Epithelial cell of proximal tubule (primary cell): Measurements from ENCODE around the gene PNRC2. TPM values are rescaled to one million over a fixed set of nuclear protein-coding genes. Genes with fewer than 3 reads are reported as not detected.
A peak's percentile ranks its signal among the peaks of the same experiment; 100 is the strongest.

Experiments used
- DNase-seq: peaks from one replicate; pipeline ENCODE4 v3.0.0-alpha.2; 2011; ENCODE audit warnings: low read depth
- H3K4me3 ChIP-seq: 2 replicates; pipeline ENCODE4 v1.5.1; 2011; ENCODE audit warnings: low read depth, mild to moderate bottlenecking, low read length
- total RNA-seq: library from RNA; depleted of rRNA; stranded (reverse); fragments of >200 nt; gene quantifications from 2 replicates; pipeline ENCODE4 v1.2.3, GENCODE V29; 2015
- TF ChIP-seq, protein P1 (sequence below): conservative IDR thresholded peaks from 2 replicates; pipeline ENCODE4 v1.5.1; 2012; ENCODE audit warnings: low read depth, mild to moderate bottlenecking, low read length

Gene PNRC2, protein sequence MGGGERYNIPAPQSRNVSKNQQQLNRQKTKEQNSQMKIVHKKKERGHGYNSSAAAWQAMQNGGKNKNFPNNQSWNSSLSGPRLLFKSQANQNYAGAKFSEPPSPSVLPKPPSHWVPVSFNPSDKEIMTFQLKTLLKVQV
- total RNA-seq: 92.1 and 100 TPM in 2 replicates

DNA sequence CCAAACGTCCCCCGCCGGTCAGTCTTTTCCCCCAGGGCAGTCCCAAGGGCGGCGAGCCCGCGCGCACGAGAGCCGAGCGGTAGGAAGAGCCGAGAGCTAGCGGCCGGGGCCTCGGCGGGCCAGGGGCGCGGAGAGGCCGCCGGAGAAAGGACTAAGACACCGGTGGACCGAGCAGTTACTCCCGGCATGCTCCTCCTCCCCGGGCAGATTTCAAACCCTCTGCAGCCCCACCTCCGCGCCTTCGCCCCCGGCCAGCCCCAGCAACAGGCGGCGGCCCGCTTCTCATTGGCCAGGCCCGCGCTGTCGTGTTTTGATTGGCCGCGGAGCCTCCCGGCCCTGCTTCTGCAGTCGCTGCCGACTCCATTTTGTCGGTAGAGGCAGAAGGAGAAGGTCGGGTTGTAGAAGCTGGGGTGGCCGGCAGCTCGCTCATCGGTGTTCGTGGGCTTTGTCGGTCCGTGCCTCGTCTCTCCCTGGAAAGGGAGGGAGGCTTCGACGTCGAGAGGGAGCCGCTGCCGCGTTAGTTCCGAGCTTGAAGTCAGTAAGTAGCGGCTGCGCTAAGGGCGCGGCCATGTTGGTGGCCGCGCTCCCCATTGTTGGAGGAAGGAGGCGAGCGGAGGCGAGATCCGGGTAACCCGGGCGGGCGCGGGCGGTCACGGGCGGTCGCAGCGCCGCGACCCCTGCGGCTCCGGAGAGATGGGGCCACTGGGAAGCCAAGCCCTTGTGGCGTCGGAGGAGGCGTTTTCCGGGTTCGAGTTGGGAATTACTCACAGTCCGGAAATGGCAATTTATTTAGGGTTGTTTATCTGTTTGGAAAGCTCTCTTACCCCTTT is at the start of gene PNRC2:
Gene PNRC2 (plus strand): TSS at position 368 of the 830 bp plus-strand sequence. CDS start 1,630 bp downstream, outside the sequence.
- peak within 1 kb of the TSS; percentile 79 for H3K4me3 ChIP-seq
- DNase-seq: no peak
- TF ChIP-seq, protein P1, sequence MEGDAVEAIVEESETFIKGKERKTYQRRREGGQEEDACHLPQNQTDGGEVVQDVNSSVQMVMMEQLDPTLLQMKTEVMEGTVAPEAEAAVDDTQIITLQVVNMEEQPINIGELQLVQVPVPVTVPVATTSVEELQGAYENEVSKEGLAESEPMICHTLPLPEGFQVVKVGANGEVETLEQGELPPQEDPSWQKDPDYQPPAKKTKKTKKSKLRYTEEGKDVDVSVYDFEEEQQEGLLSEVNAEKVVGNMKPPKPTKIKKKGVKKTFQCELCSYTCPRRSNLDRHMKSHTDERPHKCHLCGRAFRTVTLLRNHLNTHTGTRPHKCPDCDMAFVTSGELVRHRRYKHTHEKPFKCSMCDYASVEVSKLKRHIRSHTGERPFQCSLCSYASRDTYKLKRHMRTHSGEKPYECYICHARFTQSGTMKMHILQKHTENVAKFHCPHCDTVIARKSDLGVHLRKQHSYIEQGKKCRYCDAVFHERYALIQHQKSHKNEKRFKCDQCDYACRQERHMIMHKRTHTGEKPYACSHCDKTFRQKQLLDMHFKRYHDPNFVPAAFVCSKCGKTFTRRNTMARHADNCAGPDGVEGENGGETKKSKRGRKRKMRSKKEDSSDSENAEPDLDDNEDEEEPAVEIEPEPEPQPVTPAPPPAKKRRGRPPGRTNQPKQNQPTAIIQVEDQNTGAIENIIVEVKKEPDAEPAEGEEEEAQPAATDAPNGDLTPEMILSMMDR: no peak

DNA sequence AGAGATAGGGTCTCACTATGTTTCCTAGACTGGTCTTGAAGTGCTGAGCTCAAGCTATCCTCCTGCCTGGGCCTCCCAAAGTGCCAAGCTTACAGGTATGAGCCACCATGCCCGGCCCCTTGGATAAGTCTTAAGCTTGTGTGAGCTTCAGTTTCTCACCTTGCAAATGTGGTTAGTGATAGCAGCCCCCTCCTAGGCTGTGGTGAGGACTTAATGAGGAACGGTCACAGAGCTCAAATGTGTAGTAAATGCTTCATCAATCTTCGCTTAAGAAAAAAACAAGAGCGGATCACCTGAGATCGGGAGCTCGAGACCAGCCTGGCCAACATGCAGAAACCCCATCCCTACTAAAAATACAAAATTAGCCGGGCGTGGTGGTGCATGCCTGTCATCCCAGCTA is 49.5 kb upstream of the PNRC2 start:
- no peak overlapping the region for H3K4me3 ChIP-seq
- no peak for DNase-seq
- TF ChIP-seq, protein P1: no peak

DNA sequence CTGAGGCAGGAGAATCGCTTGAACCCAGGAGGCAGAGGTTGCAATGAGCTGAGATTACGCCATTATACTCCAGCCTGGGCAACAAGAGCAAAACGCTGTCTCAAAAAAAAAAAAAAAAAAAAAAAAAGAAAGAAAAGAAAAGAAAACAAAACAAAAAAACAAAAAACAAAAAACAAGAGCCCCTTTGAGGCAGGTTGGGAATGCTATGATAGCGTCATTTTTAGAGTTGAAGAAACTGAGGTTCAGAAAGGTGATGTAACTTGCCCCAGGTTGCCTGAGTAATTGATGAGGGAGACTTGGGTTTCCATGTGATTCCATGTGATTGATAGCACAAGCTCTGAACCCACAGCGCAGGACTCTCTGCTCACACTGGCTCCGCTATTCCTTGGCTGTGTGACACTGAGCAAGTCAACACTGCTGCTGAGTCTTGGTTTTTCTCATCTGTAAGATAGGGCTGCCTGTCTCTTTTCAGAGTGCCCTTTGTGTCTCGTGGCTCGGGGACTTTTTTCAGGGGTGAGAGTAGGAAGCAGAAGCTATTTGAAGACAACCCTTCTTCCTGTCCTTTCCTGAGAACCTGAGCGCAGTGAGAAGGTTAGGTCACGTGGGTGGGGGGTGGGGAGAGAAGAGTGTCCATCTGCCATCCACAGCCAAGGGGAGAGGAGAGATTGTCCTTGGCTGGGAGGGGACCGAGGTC is 48.9 kb upstream of the PNRC2 start:
- H3K4me3 ChIP-seq: no peak overlapping the region

DNA sequence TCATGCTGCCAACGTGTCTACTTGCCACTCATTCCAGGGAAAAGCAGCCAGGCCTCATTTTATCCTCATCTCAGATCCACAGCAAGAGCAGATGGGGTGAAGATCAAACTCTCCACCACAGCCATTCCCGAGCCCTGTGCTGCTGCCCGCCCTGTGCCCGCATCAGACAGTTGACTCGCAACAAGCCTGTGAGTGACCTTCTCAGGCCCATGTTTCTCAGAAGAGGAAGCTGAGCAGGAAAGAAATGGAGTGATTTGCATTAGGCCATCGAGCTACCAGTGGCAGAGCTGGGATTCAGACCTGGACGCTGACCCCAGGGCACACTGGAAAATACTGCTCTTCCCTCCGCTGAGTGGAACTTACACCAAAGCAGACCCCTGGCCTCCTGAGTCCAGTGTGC is 47.7 kb upstream of the PNRC2 start:
- TF ChIP-seq, protein P1: no peak
- H3K4me3 ChIP-seq: no peak overlapping the region
- no peak for DNase-seq

More for the DNA sequence above, 48.9 kb upstream of the PNRC2 start:
- no peak for DNase-seq
- TF ChIP-seq, protein P1: no peak

DNA sequence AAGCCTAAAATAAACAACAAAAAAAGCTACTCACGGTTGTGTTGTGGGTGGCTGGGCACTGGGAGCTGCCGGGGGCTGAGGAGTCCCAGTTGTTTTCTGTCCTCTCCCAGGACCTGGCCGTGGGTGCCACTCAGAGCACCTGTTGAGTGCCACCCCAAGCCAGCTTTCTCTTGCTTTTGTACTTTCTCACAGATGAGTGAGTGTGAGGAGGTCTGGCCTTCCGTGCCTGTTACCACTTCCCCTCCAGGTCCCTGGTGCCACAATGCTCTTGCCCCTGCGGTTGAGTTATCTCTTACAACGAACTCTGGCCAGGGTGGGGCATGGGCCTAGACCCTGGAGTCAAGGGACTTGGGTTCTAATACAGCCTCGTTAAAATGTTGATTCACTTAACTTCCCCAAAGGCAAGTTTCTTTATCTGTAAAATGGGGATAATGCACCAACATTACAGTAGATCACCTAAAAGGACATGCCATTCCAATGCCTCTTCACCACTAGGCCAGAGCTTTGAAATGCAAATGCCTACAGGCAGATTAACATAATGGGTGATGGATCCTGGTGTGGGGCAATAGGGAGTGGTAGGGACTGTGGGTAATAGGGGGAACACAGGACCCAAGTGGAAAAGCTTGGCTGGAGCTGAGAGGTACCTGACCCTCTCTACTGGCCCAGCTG is 46.3 kb upstream of the PNRC2 start, which contains the start of gene CNR2:
Gene CNR2 (minus strand): TSS at position 151 of the 669 bp plus-strand sequence. CDS start 37,745 bp downstream, outside the sequence.
- DNase-seq: no peak
- TF ChIP-seq, protein P1: no peak
- H3K4me3 ChIP-seq: no peak within 1 kb of the TSS

DNA sequence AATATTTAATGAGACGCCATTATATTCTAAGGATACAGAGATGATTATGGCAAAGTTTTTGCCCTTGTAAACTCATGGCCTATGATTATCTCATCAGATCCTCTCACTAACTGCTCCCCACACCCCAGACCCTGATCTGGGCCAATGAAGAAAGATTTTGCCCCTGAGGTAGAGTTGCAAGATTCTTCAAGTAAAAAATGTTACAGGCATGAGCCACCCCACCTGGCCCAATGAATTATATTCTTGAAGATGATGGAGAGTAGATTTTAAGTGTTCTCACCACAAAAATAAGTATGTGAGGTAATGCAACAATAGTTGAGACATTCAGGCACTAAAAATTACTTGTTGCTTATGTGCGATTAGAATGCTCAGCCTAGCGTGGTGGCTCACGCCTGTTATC is 44.7 kb upstream of the PNRC2 start:
- TF ChIP-seq, protein P1: no peak
- no peak for DNase-seq
- no peak overlapping the region for H3K4me3 ChIP-seq
